HCT116 (cell line): ENCODE data around the gene GET3.

Source experiments
- JUND ChIP-seq: IDR thresholded peaks from 2 replicates; pipeline ENCODE4 v1.6.1; 2012
- TF ChIP-seq, protein P1 (sequence below), 3 experiments: fragments of 200-600 bp in 1 of 3; sonication (generic) in 1 of 3; IDR thresholded peaks in 2 of 3; conservative IDR thresholded peaks in 1 of 3; 2 replicates each; pipeline ENCODE4 v1.5.1; 2012 to 2017; ENCODE audit warnings: low read depth in 2 of 3, low read length in 2 of 3, antibody characterized with exemption in 1 of 3, borderline replicate concordance in 1 of 3, control low read depth in 1 of 3, mild to moderate bottlenecking in 1 of 3, mixed read lengths in 1 of 3, mixed run types in 1 of 3, moderate library complexity in 1 of 3; ENCODE audit not compliant: insufficient read depth in 1 of 3

DNA sequence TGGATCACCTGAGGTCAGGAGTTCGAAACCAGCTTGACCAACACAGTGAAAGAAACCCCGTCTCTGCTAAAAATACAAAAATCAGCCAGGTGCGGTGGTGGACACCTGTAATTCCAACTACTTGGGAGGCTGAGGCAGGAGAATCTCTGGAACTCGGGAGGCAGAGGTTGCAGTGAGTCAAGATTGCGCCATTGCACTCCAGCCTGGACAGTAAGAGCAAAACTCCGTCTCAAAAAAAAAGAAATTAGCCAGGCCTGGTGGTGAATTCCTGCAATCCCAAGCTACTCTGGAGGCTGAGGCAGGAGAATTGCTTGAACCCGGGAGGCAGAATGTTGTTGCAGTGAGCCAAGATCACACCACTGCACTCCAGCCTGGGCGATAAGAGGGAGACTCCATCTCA lies 28.7 kb upstream of the GET3 start:
- TF ChIP-seq, protein P1, sequence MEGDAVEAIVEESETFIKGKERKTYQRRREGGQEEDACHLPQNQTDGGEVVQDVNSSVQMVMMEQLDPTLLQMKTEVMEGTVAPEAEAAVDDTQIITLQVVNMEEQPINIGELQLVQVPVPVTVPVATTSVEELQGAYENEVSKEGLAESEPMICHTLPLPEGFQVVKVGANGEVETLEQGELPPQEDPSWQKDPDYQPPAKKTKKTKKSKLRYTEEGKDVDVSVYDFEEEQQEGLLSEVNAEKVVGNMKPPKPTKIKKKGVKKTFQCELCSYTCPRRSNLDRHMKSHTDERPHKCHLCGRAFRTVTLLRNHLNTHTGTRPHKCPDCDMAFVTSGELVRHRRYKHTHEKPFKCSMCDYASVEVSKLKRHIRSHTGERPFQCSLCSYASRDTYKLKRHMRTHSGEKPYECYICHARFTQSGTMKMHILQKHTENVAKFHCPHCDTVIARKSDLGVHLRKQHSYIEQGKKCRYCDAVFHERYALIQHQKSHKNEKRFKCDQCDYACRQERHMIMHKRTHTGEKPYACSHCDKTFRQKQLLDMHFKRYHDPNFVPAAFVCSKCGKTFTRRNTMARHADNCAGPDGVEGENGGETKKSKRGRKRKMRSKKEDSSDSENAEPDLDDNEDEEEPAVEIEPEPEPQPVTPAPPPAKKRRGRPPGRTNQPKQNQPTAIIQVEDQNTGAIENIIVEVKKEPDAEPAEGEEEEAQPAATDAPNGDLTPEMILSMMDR (IDR thresholded peaks at IDR 0.05 in 2 of 3, conservative IDR thresholded peaks at IDR 0.05 in 1 of 3; ENCODE audit: borderline replicate concordance in 1 of 3, insufficient read depth in 1 of 3, low read depth in 2 of 3, low read length in 2 of 3): no peak
- no peak for TF ChIP-seq JUND
